OCI-LY3 (cell line): ENCODE measurements around the gene TMEM190.
A peak's percentile ranks its signal among the peaks of the same experiment; 100 is the strongest.
"Not testable (repeated sequence)": the region's sequence is repeated elsewhere in the genome, so short reads cannot be mapped to it uniquely, and the experiment has no call there.

Source experiments
- H2AFZ ChIP-seq: fragments of 200-600, 300-600 bp; shearing (Covaris generic); 2 replicates; pipeline ENCODE4 v1.6.0; 2014; ENCODE audit warnings: antibody characterized with exemption, low read depth, low read length
- H3K27ac ChIP-seq: fragments of 200-600, 300-600 bp; sonication (generic); 2 replicates; pipeline ENCODE4 v1.5.1; 2014; ENCODE audit warnings: mild to moderate bottlenecking, low read length, moderate library complexity, mixed read lengths
- H3K27me3 ChIP-seq: fragments of 200-600, 300-600 bp; sonication (generic); 2 replicates; pipeline ENCODE4 v1.6.1; 2014; ENCODE audit warnings: low read depth, low read length, mixed read lengths
- H3K36me3 ChIP-seq: fragments of 200-600, 300-600 bp; sonication (generic); replicated peaks from 2 replicates; pipeline ENCODE3; 2014; ENCODE audit warnings: low read depth, low read length, mixed read lengths
- H3K4me1 ChIP-seq: fragments of 300-600, 200-600 bp; sonication (generic); 2 replicates; pipeline ENCODE4 v1.6.1; 2014; ENCODE audit warnings: low read length, mixed read lengths
- H3K4me2 ChIP-seq: fragments of 200-600, 300-600 bp; sonication (generic); 2 replicates; pipeline ENCODE4 v1.6.1; 2014; ENCODE audit warnings: low read length, mixed read lengths
- H3K4me3 ChIP-seq: fragments of 300-600, 200-600 bp; sonication (generic); 2 replicates; pipeline ENCODE4 v1.5.1; 2014; ENCODE audit warnings: antibody characterized with exemption, mild to moderate bottlenecking, low read length, moderate library complexity
- H3K79me2 ChIP-seq: fragments of 300-600, 200-600 bp; shearing (Covaris generic); 2 replicates; pipeline ENCODE4 v1.6.1; 2014; ENCODE audit warnings: mild to moderate bottlenecking, low read length, mixed read lengths
- H3K9ac ChIP-seq: fragments of 300-600, 200-600 bp; shearing (Covaris generic); 2 replicates; pipeline ENCODE4 v1.6.0; 2014; ENCODE audit warnings: mild to moderate bottlenecking, low read length, moderate library complexity
- H3K9me3 ChIP-seq: fragments of 200-600, 300-600 bp; shearing (Covaris generic); 2 replicates; pipeline ENCODE4 v1.6.1; 2014; ENCODE audit warnings: low read length, mixed read lengths; ENCODE audit not compliant: insufficient read depth
- H4K20me1 ChIP-seq: fragments of 200-600, 300-600 bp; sonication (generic); 2 replicates; pipeline ENCODE4 v1.6.1; 2016; ENCODE audit warnings: low read length, mixed read lengths; ENCODE audit not compliant: insufficient read depth
- CTCF ChIP-seq: fragments of 200-600, 300-600 bp; sonication (generic); IDR thresholded peaks from 2 replicates; pipeline ENCODE4 v1.5.1; 2014; ENCODE audit warnings: antibody characterized with exemption, low read length, low read depth
- EZH2phosphoT487 ChIP-seq: fragments of 200-600 bp; shearing (Covaris generic); IDR thresholded peaks from 2 replicates; pipeline ENCODE4 v1.6.1; 2018; ENCODE audit warnings: antibody characterized with exemption, mixed run types, low read depth

TMEM190 gene

GRCh38 chr19:55418185-55418584 is 41.6 kb downstream of the TMEM190 start:
- no peak overlapping the region for H3K4me3 ChIP-seq
- no peak overlapping the region for H2AFZ ChIP-seq
- no peak for TF ChIP-seq EZH2phosphoT487
- TF ChIP-seq CTCF: peak; percentile 91

GRCh38 chr19:55419103-55419502 is 42.5 kb downstream of the TMEM190 start:
- Histone ChIP-seq H2AFZ (no peak overlapping the region), H3K4me2 (no peak overlapping the region), H3K79me2 (no peaks in the 10 kb centered on the region), H3K4me1 (no peaks in the 10 kb centered on the region), H3K27me3 (peaks cover 15% of the 10 kb centered on the region), H3K9ac (no peak overlapping the region), H3K4me3 (no peak overlapping the region), H3K9me3 (no peaks in the 10 kb centered on the region), H3K27ac (no peak overlapping the region), H4K20me1 (no peaks in the 10 kb centered on the region), H3K36me3 (no peaks in the 10 kb centered on the region)
- TF ChIP-seq EZH2phosphoT487: no peak
- TF ChIP-seq CTCF: no peak

More at GRCh38 chr19:55418185-55418584, 41.6 kb downstream of the TMEM190 start:
- H3K4me1 ChIP-seq: no peaks in the 10 kb centered on the region
- H3K27ac ChIP-seq: no peak overlapping the region
- H3K79me2 ChIP-seq: no peaks in the 10 kb centered on the region
- no peak overlapping the region for H3K4me2 ChIP-seq
- H3K9ac ChIP-seq: no peak overlapping the region
- no peaks in the 10 kb centered on the region for H3K9me3 ChIP-seq
- H3K36me3 ChIP-seq: no peaks in the 10 kb centered on the region
- H3K27me3 ChIP-seq: peaks cover 15% of the 10 kb centered on the region
- H4K20me1 ChIP-seq: no peaks in the 10 kb centered on the region

GRCh38 chr19:55419624-55420236 is 43.1 kb downstream of the TMEM190 start:
- peaks cover 15% of the 10 kb centered on the region for H3K27me3 ChIP-seq
- TF ChIP-seq CTCF (no peak), EZH2phosphoT487 (no peak)
- no peaks in the 10 kb centered on the region for H3K79me2 ChIP-seq
- H4K20me1 ChIP-seq: no peaks in the 10 kb centered on the region
- no peaks in the 10 kb centered on the region for H3K36me3 ChIP-seq
- no peak overlapping the region for H3K9ac ChIP-seq
- H3K27ac ChIP-seq: no peak overlapping the region
- H3K4me2 ChIP-seq: no peak overlapping the region
- no peak overlapping the region for H2AFZ ChIP-seq
- H3K4me1 ChIP-seq: no peaks in the 10 kb centered on the region
- no peaks in the 10 kb centered on the region for H3K9me3 ChIP-seq
- H3K4me3 ChIP-seq: no peak overlapping the region

- not testable (repeated sequence) for H3K27ac ChIP-seq
- peaks cover 13% of the 10 kb centered on the region for H3K27me3 ChIP-seq
Measured at GRCh38 chr19:55421281-55421680, 44.7 kb downstream of the TMEM190 start.

More at GRCh38 chr19:55421281-55421680, 44.7 kb downstream of the TMEM190 start:
- not testable (repeated sequence) for H3K9ac ChIP-seq, H3K79me2 ChIP-seq, H4K20me1 ChIP-seq, H3K4me2 ChIP-seq, H3K9me3 ChIP-seq, H2AFZ ChIP-seq, H3K4me1 ChIP-seq, H3K36me3 ChIP-seq, H3K4me3 ChIP-seq
